Measurements from ENCODE around the gene HIF3A. TPM values are rescaled to one million over a fixed set of nuclear protein-coding genes. Genes with fewer than 3 reads are reported as not detected.
"Not testable (repeated sequence)": the region's sequence is repeated elsewhere in the genome, so short reads cannot be mapped to it uniquely, and the experiment has no call there.

The HIF3A gene
- total RNA-seq, 2 donors from 2014 or later: not detected

DNA sequence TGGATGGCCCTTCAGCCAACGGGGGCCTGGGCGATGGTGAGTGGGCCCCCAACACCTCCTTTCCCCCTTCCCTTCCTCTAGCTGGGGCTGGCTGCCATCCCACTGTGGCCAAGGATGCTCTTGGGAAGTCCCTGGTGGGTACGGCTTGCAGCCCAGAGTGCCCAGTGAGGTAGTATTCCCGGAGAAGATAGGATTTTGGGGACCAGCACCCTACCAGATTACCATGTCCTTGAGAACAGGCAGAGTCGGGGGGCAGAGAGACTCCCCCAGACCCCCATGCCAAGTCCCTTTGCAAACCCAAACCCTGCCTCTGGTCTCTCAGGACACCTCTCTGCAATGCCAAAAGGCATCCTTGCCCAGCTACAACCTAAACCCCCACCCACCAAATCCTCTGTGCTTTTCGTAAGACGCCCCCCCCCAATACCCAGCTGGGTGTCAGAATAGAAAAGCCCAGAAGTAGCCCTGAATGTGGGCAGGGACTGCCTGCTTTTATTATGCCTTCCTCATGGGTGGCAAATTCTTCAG is 1.7 kb downstream of the HIF3A start:
- H3K9me3 Mint-ChIP-seq: no peaks in the 10 kb centered on the region
- no peak for ATAC-seq (replicated peaks in 1 of 2)
- H3K36me3 Mint-ChIP-seq (ENCODE audit: insufficient read depth in 2 of 2): no peaks in the 10 kb centered on the region
- H3K27ac Mint-ChIP-seq: no peak overlapping the region
- peaks cover 30% of the 10 kb centered on the region for H3K27me3 Mint-ChIP-seq (ENCODE audit: low read depth)
- H3K4me1 Mint-ChIP-seq (ENCODE audit: low read depth): no peaks in the 10 kb centered on the region
- H3K4me3 Mint-ChIP-seq: no peak overlapping the region
- DNase-seq: no peak

DNA sequence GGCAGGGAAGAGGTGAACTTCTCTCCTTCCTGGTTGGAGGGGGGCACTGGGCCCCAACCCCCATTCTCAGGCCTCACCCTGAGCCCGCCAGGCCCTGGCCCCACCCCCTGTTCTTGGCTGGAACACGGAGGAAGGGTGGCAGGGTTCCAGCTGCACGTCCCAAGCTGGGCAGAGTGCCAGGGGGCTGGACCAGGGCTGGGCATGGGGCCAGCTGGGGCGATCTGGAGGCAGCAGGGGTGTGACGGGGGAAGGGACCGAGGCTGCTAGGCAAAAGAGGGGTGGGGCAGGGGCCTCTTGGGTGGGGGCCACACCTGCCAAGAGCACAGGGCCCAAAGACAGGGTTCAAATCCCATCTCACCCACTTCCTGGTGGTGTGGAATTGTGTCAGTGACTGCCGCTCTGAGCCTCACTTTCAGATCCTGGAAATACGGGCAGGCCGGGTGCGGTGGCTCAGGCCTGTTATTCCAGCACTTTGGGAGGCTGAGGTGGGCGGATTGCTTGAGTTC is 2.2 kb downstream of the HIF3A start:
- Mint-ChIP-seq H3K36me3 (ENCODE audit: insufficient read depth in 2 of 2) (no peaks in the 10 kb centered on the region), H3K4me1 (ENCODE audit: low read depth) (no peaks in the 10 kb centered on the region), H3K4me3 (no peak overlapping the region), H3K27ac (no peak overlapping the region), H3K27me3 (ENCODE audit: low read depth) (peaks cover 29% of the 10 kb centered on the region), H3K9me3 (no peaks in the 10 kb centered on the region)
- ATAC-seq (replicated peaks in 1 of 2) (no peak), DNase-seq (no peak)

DNA sequence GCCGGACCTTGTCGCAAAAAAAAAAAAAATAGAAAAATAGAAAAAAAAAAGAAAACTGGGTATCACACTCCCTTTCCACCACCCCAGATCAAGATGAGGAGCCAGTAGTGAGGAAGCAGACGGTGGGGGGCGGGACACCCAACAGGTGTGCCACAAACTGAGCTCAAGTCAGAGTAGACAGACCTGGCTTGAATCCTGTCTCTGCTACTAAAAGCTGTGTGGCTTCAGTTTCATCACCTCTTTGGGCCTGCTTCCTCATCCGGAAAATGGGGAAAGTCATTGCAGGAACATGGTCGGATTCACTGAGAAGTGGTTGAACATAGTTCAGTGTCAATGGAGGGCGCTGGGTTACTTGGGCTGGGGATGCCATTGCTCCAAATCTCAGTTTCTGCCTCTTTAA is 2.9 kb downstream of the HIF3A start:
- no peak overlapping the region for H3K4me3 Mint-ChIP-seq
- no peak overlapping the region for H3K27ac Mint-ChIP-seq
- H3K9me3 Mint-ChIP-seq: no peaks in the 10 kb centered on the region
- no peaks in the 10 kb centered on the region for H3K4me1 Mint-ChIP-seq (ENCODE audit: low read depth)
- H3K36me3 Mint-ChIP-seq (ENCODE audit: insufficient read depth in 2 of 2): no peaks in the 10 kb centered on the region
- peaks cover 23% of the 10 kb centered on the region for H3K27me3 Mint-ChIP-seq (ENCODE audit: low read depth)
- no peak for ATAC-seq (replicated peaks in 1 of 2)
- DNase-seq: no peak

DNA sequence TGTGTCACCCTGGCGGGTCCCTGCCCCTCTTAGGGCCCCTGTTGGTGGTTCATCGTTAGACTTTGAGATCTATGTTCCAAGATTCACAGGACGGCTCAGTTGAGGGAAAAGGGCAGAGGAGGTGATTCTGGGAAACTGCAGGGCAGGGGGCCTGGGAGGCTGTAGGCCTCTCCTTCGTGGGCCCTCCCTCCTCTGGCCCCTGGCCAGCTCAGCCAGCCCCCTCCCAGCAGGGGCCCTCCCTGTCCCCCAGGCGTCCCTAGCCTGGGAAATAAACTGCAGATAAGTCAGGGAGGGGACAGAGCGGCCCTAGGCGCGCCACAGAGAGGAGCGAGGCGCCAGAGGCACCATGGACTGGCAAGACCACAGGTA is 6.5 kb downstream of the HIF3A start:
- Mint-ChIP-seq H3K4me3 (no peak overlapping the region), H3K36me3 (ENCODE audit: insufficient read depth in 2 of 2) (peaks cover 4 to 5% of the 10 kb centered on the region in 2 donors), H3K9me3 (peaks cover 7 to 10% of the 10 kb centered on the region in 2 donors), H3K27ac (no peak overlapping the region), H3K4me1 (ENCODE audit: low read depth) (no peaks in the 10 kb centered on the region), H3K27me3 (ENCODE audit: low read depth) (no peaks in the 10 kb centered on the region)
- ATAC-seq (replicated peaks in 1 of 2): no peak
- no peak for DNase-seq

DNA sequence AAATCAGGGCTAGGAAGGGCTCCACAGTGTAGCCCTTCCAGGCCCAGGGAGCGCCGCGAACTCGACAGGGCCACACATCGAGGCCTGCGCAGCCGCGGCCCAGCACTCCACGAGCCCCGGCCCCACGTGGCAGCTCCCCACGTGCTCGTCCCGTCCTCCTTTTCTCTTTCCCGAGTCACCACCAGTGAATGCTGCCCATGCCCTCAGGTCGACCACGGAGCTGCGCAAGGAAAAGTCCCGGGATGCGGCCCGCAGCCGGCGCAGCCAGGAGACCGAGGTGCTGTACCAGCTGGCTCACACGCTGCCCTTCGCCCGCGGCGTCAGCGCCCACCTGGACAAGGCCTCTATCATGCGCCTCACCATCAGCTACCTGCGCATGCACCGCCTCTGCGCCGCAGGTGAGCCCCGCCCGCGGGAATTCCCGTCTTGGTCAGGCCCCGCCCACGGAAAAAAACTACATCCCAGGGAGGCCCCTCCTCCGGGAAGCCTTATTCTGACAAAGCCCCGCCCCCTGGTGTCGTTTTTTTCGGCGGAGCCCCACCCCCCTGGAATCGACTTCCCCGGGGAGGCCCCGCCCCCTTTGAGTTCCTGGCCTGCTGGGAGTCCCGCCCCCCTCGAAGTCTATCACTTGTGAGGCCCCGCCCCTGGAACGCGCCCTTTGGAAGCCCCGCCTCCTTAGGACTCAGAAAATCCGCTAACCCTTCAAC is 7.0 kb downstream of the HIF3A start:
- Mint-ChIP-seq H3K4me1 (ENCODE audit: low read depth) (no peaks in the 10 kb centered on the region), H3K9me3 (peaks cover 7 to 10% of the 10 kb centered on the region in 2 donors), H3K36me3 (ENCODE audit: insufficient read depth in 2 of 2) (peaks cover 4 to 5% of the 10 kb centered on the region in 2 donors), H3K4me3 (no peak overlapping the region), H3K27ac (no peak overlapping the region), H3K27me3 (ENCODE audit: low read depth) (no peaks in the 10 kb centered on the region)
- ATAC-seq (replicated peaks in 1 of 2) (no peak), DNase-seq (no peak)

DNA sequence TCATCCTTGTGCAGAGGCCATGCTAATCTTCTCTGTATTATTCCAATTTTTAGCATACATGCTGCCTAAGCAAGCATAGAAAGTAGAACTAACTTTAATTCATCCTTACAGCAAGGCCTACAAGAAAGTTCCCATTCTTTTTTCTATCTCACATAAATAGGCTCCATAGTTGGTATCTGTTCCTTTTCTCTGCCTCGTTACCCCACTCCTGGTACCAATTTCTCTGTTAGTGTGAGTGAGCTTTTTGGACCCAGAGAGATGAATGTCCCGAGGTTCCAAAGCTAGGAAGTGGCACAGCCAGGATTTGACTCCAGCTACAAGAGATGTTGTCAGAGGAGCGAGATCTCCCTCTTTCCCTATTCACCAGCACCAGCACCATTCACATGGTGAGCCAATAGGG is 9.7 kb downstream of the HIF3A start:
- no peak for ATAC-seq (replicated peaks in 1 of 2)
- H3K9me3 Mint-ChIP-seq: peaks cover 7 to 10% of the 10 kb centered on the region in 2 donors

DNA sequence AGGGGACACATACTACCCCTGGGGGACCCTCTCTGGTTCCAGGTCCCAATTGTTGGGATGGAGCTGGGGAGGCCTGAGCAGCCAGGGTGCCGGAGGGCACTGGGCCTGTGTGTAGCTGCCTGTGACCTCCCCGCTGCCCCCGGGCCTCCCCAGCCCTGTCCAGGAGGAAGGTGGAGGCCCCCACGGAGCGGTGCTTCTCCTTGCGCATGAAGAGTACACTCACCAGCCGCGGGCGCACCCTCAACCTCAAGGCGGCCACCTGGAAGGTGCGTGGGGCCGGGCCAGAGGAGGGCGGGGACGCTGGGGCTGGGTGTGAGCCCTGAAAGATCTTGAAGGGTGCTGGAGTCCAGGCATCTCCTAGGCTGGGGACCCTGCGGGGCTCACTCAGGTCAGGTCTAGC is 11.7 kb downstream of the HIF3A start:
- H3K27me3 Mint-ChIP-seq (ENCODE audit: low read depth): no peaks in the 10 kb centered on the region
- H3K9me3 Mint-ChIP-seq: peaks cover 7 to 10% of the 10 kb centered on the region in 2 donors
- ATAC-seq (replicated peaks in 1 of 2) (no peak), DNase-seq (no peak)
- H3K4me1 Mint-ChIP-seq (ENCODE audit: low read depth): no peaks in the 10 kb centered on the region
- peaks cover 4 to 5% of the 10 kb centered on the region in 2 donors for H3K36me3 Mint-ChIP-seq (ENCODE audit: insufficient read depth in 2 of 2)
- H3K4me3 Mint-ChIP-seq: no peak overlapping the region
- H3K27ac Mint-ChIP-seq: no peak overlapping the region

More for the DNA sequence above, 9.7 kb downstream of the HIF3A start:
- Mint-ChIP-seq H3K36me3 (ENCODE audit: insufficient read depth in 2 of 2) (peaks cover 4 to 5% of the 10 kb centered on the region in 2 donors), H3K27ac (no peak overlapping the region), H3K27me3 (ENCODE audit: low read depth) (no peaks in the 10 kb centered on the region), H3K4me3 (no peak overlapping the region), H3K4me1 (ENCODE audit: low read depth) (no peaks in the 10 kb centered on the region)
- no peak for DNase-seq

DNA sequence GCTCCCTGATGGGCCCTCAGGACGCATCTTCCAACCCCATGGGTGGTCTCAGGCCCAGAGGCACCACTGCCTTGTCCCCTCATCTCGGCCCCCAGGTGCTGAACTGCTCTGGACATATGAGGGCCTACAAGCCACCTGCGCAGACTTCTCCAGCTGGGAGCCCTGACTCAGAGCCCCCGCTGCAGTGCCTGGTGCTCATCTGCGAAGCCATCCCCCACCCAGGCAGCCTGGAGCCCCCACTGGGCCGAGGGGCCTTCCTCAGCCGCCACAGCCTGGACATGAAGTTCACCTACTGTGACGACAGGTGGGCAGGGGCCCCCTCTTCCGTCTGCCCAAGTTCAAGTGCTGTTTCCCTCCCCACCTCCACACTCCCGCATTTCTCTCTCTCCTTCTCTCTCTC is 12.2 kb downstream of the HIF3A start:
- no peak overlapping the region for H3K4me3 Mint-ChIP-seq
- H3K27ac Mint-ChIP-seq: no peak overlapping the region
- DNase-seq (no peak), ATAC-seq (replicated peaks in 1 of 2) (no peak)
- peaks cover 4 to 5% of the 10 kb centered on the region in 2 donors for H3K36me3 Mint-ChIP-seq (ENCODE audit: insufficient read depth in 2 of 2)
- no peaks in the 10 kb centered on the region for H3K27me3 Mint-ChIP-seq (ENCODE audit: low read depth)
- H3K9me3 Mint-ChIP-seq: peaks cover 7 to 10% of the 10 kb centered on the region in 2 donors
- H3K4me1 Mint-ChIP-seq (ENCODE audit: low read depth): no peaks in the 10 kb centered on the region

DNA sequence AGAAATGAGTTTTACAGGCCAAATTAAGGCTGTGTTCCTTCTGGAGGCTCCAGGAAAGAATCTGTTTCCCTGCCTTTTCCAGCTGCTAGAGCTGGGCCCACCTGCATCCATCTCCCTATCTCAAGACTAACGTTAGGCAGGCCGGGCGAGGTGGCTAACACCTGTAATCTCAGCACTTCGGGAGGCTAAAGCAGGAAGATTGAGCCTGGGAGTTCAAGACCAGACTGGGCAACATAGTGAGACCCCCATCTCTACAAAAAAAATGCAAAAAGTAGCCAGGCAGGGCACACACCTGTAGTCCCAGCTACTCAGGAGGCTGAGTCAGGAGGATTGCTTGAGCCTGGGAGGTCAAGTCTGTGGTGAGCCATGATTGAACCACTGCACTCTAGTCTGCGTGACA is 14.6 kb downstream of the HIF3A start:
- peaks cover 0 to 2% of the 10 kb centered on the region in 2 donors for H3K36me3 Mint-ChIP-seq (ENCODE audit: insufficient read depth in 2 of 2)
- no peaks in the 10 kb centered on the region for H3K4me1 Mint-ChIP-seq (ENCODE audit: low read depth)
- ATAC-seq (replicated peaks in 1 of 2): no peak
- H3K9me3 Mint-ChIP-seq: peaks cover 3 to 4% of the 10 kb centered on the region in 2 donors
- no peaks in the 10 kb centered on the region for H3K27me3 Mint-ChIP-seq (ENCODE audit: low read depth)
- DNase-seq: no peak
- no peak overlapping the region for H3K4me3 Mint-ChIP-seq
- H3K27ac Mint-ChIP-seq: no peak overlapping the region

DNA sequence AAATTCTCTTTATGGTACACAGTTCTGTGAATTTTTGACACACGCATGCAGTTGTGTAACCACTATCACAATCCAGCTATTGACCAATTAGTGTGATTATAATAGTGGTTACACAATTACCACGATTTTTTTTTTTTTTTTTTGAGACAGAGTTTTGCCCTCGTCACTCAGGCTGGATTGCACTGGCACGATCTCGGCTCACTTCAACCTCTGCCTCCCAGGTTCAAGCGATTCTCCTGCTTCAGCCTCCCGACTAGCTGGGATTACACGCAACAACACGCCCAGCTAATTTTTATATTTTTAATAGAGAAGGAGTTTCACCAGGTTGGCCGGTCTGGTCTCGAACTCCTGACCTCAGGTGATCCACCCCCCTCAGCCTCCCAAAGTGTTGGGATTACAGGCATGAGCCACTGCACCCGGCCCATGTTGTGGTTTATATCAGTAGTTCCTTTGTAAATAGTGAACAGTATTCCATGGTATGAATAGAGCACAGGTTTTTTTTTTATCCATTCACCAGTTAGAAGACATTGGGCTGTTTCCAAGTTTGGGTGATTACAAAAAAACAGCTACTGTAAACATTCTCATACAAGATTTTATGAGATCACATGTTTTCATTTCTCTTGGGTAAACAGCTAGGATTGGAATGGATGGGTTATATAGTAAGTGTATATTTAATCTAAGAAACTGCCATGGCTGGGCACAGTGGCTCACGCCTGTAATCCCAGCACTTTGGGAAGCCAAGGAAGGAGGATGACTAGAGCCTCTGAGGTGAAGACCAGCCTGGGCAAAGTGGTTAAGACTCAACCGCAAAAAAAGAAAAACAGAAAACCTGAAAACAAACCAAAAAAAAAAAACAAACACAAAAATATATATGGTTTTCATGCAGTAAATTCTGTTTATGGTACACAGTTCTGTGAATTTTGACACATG is 17.0 kb downstream of the HIF3A start:
- ATAC-seq (replicated peaks in 1 of 2); H3K27ac Mint-ChIP-seq; DNase-seq; H3K9me3 Mint-ChIP-seq; H3K27me3 Mint-ChIP-seq (ENCODE audit: low read depth); H3K4me1 Mint-ChIP-seq (ENCODE audit: low read depth); H3K4me3 Mint-ChIP-seq; H3K36me3 Mint-ChIP-seq (ENCODE audit: insufficient read depth in 2 of 2): not testable (repeated sequence)

DNA sequence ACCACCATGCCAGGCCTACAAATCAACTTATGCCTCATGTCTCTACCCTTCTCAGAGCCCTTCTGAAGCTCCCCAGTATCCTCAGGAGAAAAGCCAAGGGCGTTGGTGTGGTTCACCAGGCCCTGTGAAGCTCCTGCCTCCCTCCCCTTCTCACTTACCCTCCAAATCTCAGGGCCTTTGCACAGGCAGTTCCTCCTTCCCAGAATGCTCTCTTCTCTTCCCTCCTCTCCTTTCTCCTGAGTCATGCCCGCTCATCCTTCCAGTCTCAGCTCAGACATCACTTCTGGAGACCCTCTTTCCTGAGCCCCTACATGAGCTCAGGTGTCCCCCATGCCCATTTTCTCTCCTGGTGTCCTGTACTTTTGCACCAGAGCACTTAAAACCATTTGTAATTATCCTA is 20.5 kb downstream of the HIF3A start:
- Mint-ChIP-seq H3K27ac (no peak overlapping the region), H3K4me1 (ENCODE audit: low read depth) (no peaks in the 10 kb centered on the region), H3K4me3 (no peak overlapping the region), H3K27me3 (ENCODE audit: low read depth) (no peaks in the 10 kb centered on the region), H3K36me3 (ENCODE audit: insufficient read depth in 2 of 2) (no peaks in the 10 kb centered on the region), H3K9me3 (no peaks in the 10 kb centered on the region)
- ATAC-seq (replicated peaks in 1 of 2) (no peak), DNase-seq (no peak)

DNA sequence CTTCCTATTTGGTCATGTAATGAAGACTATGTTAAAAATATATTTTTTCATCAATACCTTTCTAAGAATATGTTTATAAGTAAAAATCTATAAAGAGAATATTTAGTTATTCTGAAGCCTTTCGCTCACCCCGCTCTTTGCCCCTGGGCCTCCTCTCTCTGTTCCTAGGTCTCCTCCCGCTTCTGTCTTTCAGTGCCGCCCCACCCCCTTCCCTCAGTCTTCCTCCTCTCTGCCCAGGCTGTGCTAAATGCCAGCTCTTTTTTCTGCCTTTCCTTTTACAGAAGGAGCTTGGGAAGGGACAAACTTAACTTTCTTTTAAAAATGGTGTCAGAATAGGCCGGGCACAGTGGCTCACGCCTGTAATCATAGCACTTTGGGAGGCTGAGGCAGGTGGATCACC is 22.8 kb downstream of the HIF3A start:
- Mint-ChIP-seq H3K27ac (no peak overlapping the region), H3K27me3 (ENCODE audit: low read depth) (no peaks in the 10 kb centered on the region), H3K4me3 (no peak overlapping the region), H3K36me3 (ENCODE audit: insufficient read depth in 2 of 2) (no peaks in the 10 kb centered on the region), H3K9me3 (no peaks in the 10 kb centered on the region), H3K4me1 (ENCODE audit: low read depth) (no peaks in the 10 kb centered on the region)
- DNase-seq: no peak
- ATAC-seq (replicated peaks in 1 of 2): no peak

DNA sequence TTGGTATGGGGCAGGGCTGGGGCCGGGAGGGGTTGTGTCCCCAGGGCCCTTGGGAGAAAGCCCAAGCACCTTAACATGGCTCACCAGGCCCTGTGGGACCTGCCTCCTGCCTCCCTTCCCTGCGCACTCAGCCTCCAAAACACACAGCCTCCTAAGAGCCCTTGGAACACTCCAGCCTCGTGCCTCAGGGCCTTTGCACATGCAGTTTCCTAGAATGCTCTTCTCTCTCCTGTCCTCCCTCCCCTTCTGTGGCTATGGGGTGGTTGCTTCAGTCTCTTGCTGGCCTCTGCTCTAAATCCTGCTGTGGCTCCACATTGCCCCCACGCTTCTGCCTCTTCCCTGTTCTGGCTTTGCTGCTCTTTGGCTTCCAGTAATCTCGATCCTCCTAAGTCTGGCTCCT is 23.7 kb downstream of the HIF3A start:
- H3K36me3 Mint-ChIP-seq (ENCODE audit: insufficient read depth in 2 of 2): peaks cover under 1 to 2% of the 10 kb centered on the region in 2 donors
- H3K4me1 Mint-ChIP-seq (ENCODE audit: low read depth): no peaks in the 10 kb centered on the region
- no peaks in the 10 kb centered on the region for H3K27me3 Mint-ChIP-seq (ENCODE audit: low read depth)
- no peak for DNase-seq
- no peak for ATAC-seq (replicated peaks in 1 of 2)
- H3K4me3 Mint-ChIP-seq: no peak overlapping the region
- no peak overlapping the region for H3K27ac Mint-ChIP-seq
- peaks cover 2 to 3% of the 10 kb centered on the region in 2 donors for H3K9me3 Mint-ChIP-seq

Measured in activated T-cell treated with anti-CD3 and anti-CD28 coated beads, Interleukin-2, amount 50 U/mL, for 72 hours (primary cell).